HFFc6 (cell line): ENCODE measurements around the gene HTRA3. TPM values are rescaled to one million over a fixed set of nuclear protein-coding genes. Genes with fewer than 3 reads are reported as not detected.
"Not testable (repeated sequence)": the region's sequence is repeated elsewhere in the genome, so short reads cannot be mapped to it uniquely, and the experiment has no call there.

Source experiments
- DNase-seq: peaks from one replicate; pipeline ENCODE4 v3.0.0-alpha.2; 2018
- H3K27ac Mint-ChIP-seq: 2 replicates; pipeline ENCODE4 v1.8.0; 2020; ENCODE audit warnings: mild to moderate bottlenecking, mixed read lengths
- H3K27me3 Mint-ChIP-seq: 2 replicates; pipeline ENCODE4 v1.8.0; 2021; ENCODE audit warnings: mild to moderate bottlenecking, moderate library complexity, mixed read lengths; ENCODE audit not compliant: insufficient read depth
- H3K36me3 Mint-ChIP-seq: 2 replicates; pipeline ENCODE4 v1.8.0; 2021; ENCODE audit warnings: low read depth, mixed read lengths
- H3K4me1 Mint-ChIP-seq: 2 replicates; pipeline ENCODE4 v1.8.0; 2020; ENCODE audit warnings: low read depth, mixed read lengths
- H3K4me3 Mint-ChIP-seq: 2 replicates; pipeline ENCODE4 v1.8.0; 2020; ENCODE audit warnings: mild to moderate bottlenecking, moderate library complexity, mixed read lengths
- H3K9me3 Mint-ChIP-seq: 2 replicates; pipeline ENCODE4 v1.8.0; 2020; ENCODE audit warnings: mild to moderate bottlenecking, mixed read lengths
- CTCF ChIP-seq: fragments of 200-600 bp; sonication (generic); IDR thresholded peaks from 2 replicates; pipeline ENCODE4 v1.5.0; 2021; ENCODE audit warnings: antibody characterized with exemption, mild to moderate bottlenecking
- total RNA-seq, 6 experiments: library from RNA; stranded (reverse); fragmentation: NEBNext Ultra II Directional; extraction: Animal tissue kit (Norgen Biotek cat#: 25700); gene quantifications; 2 replicates in 1 of 6; 3 replicates in 5 of 6; pipeline ENCODE4 v1.2.3, GENCODE V29; 2021

The HTRA3 gene
- total RNA-seq, 6 experiments from 2014 or later = 4.2 to 7.0 (median 4.8) TPM

GRCh38 chr4:8347660-8348059 is 78.1 kb downstream of the HTRA3 start:
- H3K4me1 Mint-ChIP-seq = no peaks in the 10 kb centered on the region; the same call in 1 of the 2 replicates
- H3K4me3 Mint-ChIP-seq = no peak overlapping the region
- DNase-seq = no peak
- no peak for TF ChIP-seq CTCF
- no peaks in the 10 kb centered on the region for H3K9me3 Mint-ChIP-seq
- H3K36me3 Mint-ChIP-seq = no peaks in the 10 kb centered on the region
- H3K27me3 Mint-ChIP-seq = peaks cover 14% of the 10 kb centered on the region
- H3K27ac Mint-ChIP-seq = no peak overlapping the region

- no peaks in the 10 kb centered on the region for H3K36me3 Mint-ChIP-seq
- no peak overlapping the region for H3K4me3 Mint-ChIP-seq
- H3K27me3 Mint-ChIP-seq = peaks cover 11% of the 10 kb centered on the region
- TF ChIP-seq CTCF = no peak
- H3K27ac Mint-ChIP-seq = no peak overlapping the region
- no peaks in the 10 kb centered on the region; the same call in 1 of the 2 replicates for H3K4me1 Mint-ChIP-seq
- DNase-seq = no peak
- no peaks in the 10 kb centered on the region for H3K9me3 Mint-ChIP-seq
These were observed 78.5 kb downstream of the HTRA3 start for GRCh38 chr4:8348071-8348470.

GRCh38 chr4:8349236-8349635 is 79.7 kb downstream of the HTRA3 start:
- H3K4me3 Mint-ChIP-seq, DNase-seq, H3K4me1 Mint-ChIP-seq, H3K9me3 Mint-ChIP-seq, H3K27ac Mint-ChIP-seq, H3K36me3 Mint-ChIP-seq: not testable (repeated sequence)
- H3K27me3 Mint-ChIP-seq = peaks cover 16% of the 10 kb centered on the region

- peaks cover 12% of the 10 kb centered on the region for H3K4me1 Mint-ChIP-seq
- no peak overlapping the region for H3K4me3 Mint-ChIP-seq
- no peak for DNase-seq
- H3K27ac Mint-ChIP-seq = no peak overlapping the region
- TF ChIP-seq CTCF = no peak
- no peaks in the 10 kb centered on the region for H3K9me3 Mint-ChIP-seq
- no peaks in the 10 kb centered on the region for H3K36me3 Mint-ChIP-seq
- peaks cover 18% of the 10 kb centered on the region for H3K27me3 Mint-ChIP-seq
These were observed 80.2 kb downstream of the HTRA3 start for GRCh38 chr4:8349664-8350236.

GRCh38 chr4:8350352-8350751 is 80.8 kb downstream of the HTRA3 start:
- Mint-ChIP-seq H3K4me3 (no peak overlapping the region), H3K27me3 (peaks cover 20% of the 10 kb centered on the region), H3K27ac (no peak overlapping the region), H3K36me3 (no peaks in the 10 kb centered on the region), H3K9me3 (no peaks in the 10 kb centered on the region), H3K4me1 (peaks cover 18% of the 10 kb centered on the region)
- DNase-seq = no peak
- TF ChIP-seq CTCF = no peak

GRCh38 chr4:8350841-8351461 is 81.4 kb downstream of the HTRA3 start:
- Mint-ChIP-seq H3K36me3 (no peaks in the 10 kb centered on the region), H3K4me3 (no peak overlapping the region)
- no peak for TF ChIP-seq CTCF

More at GRCh38 chr4:8350841-8351461, 81.4 kb downstream of the HTRA3 start:
- DNase-seq = no peak
- H3K27me3 Mint-ChIP-seq = peaks cover 20% of the 10 kb centered on the region
- no peak overlapping the region for H3K27ac Mint-ChIP-seq
- H3K4me1 Mint-ChIP-seq = peaks cover 24% of the 10 kb centered on the region
- H3K9me3 Mint-ChIP-seq = no peaks in the 10 kb centered on the region
